ENCODE data around the gene XRRA1. TPM values are rescaled to one million over a fixed set of nuclear protein-coding genes. Genes with fewer than 3 reads are reported as not detected.

Gene XRRA1
- total RNA-seq, 2 donors from 2014 or later, result 5.7 to 20.8 TPM

DNA sequence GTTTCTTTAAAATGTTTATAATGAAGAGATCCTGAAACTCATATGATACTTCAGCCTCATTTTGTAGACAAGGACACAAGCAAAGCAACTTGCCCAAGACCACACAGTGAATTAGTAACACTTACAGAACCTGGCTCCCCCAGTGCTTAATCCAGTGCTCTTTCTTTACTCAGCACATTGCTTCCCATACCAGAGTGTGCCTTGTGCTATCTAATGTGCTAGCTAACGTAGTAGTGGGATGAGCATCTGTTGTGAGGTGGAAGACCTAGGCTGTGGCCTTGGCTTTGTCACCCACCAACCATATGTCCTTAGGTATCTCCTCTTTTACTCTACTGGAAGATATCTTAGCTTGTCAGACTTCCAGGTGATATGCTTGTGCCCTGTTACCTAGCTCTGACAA lies 5.3 kb upstream of the XRRA1 start:
- ATAC-seq (no peak), DNase-seq (no peak)
- intact Hi-C loops (cut with DNase I, micrococcal nuclease), result no loop called here

DNA sequence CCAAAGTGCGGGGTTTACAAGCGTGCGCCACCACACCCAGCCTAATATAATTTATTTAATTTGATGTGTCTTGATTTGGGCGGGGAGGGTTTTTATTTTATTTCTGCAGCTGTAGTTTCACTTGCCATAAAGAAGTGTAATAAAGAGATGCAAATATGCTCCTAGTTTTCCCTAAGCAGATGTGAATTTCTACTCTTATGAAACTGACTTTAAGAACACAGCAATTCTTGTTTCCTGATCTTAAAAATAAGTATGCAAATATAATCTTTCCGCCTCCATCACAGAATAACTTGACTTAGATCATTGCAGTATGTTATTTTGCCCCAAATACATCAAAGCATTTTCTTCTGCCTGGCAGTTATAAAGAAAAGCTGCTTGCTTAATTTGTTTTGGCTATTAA lies 4.6 kb upstream of the XRRA1 start:
- DNase-seq (peak in 1 of 2 donors; percentile 11), ATAC-seq (no peak)
- intact Hi-C loops (cut with DNase I, micrococcal nuclease), result no loop called here

DNA sequence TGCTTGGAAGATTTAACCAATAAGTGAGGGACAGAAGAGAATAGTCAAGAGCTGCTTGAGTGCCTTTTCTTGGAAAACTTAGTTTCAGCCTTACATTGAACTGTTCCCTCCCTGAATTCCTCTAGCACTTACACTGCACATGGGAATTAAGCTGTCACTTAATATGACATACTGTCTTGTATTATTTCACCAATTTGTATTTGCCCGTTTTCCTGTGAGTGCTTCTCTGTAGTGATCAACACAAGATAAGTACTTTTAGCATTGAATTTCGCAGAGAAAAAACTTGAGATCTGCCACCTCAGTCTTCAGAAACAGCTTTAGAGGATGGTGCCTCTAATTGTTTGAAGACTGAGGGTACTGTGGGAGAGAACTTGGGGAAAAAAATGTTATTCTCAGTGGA lies 3.9 kb upstream of the XRRA1 start:
- intact Hi-C loops (cut with DNase I, micrococcal nuclease), result no loop called here
- DNase-seq (no peak), ATAC-seq (no peak)

DNA sequence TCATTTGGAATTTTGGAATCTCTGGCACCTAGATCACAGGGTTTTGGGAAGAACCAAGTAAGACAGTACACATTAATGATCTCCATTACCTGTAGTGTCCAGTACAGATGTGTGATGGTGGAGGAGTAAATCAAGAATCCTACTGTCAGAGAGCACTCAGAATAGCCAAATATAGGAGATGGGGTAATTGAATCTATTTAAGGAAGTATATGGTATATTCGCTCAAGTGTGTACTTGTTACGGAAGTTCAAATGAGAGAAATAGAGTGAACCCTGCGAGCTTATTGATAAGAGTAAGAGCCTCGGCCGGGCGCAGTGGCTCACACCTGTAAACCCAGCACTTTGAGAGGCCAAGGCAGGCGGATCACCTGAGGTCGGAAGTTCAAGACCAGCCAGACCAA lies 2.3 kb upstream of the XRRA1 start:
- no peak for ATAC-seq
- intact Hi-C loops (cut with DNase I, micrococcal nuclease), result no loop called here
- no peak for DNase-seq

DNA sequence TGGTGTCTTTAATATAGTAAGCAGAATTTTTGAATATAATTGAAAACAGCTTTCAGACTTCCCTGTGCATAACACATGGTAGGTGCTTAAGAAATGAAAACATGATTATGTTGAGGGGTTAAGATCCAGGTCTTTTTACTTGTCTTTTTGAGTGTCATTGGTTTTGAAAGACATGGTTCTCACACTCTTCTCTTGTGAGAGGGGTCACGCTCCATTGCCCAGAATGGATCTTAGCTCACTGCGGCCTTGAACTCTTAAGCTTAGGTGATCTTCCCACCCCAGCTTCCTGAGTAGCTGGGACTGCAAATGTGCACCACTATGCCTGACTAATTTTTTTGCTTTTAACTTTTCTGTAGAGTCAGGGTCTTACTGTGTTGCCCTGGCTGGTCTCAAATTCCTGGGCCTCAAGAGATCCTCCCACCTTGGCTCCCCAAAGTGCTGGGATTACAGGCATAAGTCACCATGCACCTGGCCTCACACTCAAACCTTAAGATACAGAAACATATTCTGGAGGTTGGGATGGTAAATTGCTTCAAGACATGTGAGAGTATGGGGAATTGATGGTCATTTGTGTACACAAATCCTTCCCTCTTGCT lies 1.6 kb upstream of the XRRA1 start:
- intact Hi-C loops (cut with DNase I, micrococcal nuclease), result no loop called here
- ATAC-seq (no peak), DNase-seq (no peak)

DNA sequence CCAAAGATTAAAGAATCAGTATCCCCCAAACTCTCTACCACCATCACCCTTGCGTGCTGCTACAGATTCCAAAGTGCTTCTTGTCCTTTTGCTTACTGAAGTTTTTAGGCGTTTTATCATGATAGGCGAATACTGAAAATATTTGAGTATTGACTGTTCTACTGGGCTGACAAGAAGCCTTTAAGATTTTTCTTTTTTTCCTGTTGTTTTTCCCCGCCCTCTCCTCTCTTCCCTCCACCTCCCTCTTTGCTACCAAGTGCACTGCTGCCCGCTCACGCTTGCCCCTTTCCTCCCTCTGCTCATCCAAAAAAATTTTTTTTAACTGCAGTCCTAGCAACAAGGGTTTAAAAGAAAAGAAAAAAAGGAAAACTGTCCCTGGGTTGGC lies 854 bp upstream of the XRRA1 start:
- DNase-seq, result no peak
- ATAC-seq, result peak; percentile 13
- intact Hi-C loops (cut with DNase I, micrococcal nuclease), result no loop called here

DNA sequence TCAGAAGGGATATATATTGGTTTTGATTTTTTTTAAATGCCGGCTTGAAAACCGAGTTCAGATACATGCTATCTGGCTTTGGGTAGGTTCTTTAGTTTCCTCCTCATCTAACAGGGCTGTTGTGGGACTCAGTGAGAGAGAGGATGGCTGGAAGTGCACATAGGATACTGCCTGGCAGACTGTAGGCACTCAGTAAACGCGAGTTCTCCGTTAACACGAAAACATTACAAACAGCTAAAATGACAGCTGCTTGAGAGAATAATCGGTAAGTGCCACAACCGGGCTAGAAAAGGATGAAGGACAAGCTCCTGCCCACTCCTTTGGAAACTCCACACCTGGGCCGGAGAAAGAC lies 369 bp downstream of the XRRA1 start:
- ATAC-seq (peak; percentile 20), DNase-seq (no peak)
- intact Hi-C loops (cut with DNase I, micrococcal nuclease), result no loop called here

DNA sequence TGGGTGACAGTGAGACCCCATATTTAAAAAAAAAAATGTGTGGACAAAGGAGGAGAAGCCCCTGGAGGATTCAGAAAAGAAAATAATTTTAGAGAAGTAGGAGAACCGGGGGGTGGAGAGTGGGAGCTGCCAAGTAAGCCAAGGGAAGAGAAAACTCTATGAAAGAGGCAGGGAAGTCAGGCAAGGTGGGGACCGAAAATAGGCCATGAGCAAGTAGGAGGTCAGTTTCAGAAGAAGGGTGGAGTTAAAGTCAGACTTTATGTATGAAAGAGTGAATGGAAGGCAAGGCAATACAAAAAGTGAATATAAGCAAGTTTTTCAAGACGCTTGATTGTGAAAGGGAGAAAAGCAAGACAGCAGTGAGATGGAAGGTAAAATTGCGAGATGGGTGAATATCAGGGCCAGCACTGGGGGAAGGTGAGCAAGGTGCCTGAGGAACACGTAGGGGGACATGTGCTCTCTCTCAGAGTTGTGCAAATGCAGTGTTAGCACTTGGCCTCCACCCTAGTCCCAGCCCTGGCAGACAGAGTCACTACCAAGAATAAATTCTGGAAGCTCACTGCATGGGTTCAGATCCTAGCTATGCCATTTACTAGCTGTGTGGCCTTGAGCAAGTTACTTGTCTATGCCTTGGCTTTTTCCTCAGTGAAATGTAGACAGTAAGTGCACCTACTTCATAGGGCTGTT lies 6.7 kb downstream of the XRRA1 start:
- ATAC-seq, result no peak
- DNase-seq, result no peak
- intact Hi-C loops (cut with DNase I, micrococcal nuclease), result no loop called here

DNA sequence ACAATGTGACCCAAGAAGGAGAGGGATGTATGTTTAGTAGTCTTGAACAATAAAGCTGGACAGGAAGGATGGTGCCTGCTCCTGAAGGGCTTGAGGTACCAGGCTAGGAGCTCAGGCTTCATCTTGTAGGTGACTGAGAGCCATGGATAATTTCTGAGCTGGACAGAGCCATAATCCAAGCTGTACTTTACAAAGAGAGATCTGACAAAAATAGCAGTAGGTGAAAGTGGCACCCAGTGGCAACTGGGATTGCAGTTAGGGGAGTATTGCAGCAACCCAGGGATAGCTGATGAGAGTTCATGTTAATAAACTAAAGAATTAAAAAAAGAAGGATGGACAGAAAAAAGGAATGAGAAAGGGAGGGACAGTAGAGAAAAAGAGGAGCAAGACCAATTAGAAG lies 7.4 kb downstream of the XRRA1 start:
- no peak for ATAC-seq
- DNase-seq, result no peak
- intact Hi-C loops (cut with DNase I, micrococcal nuclease), result no loop called here

DNA sequence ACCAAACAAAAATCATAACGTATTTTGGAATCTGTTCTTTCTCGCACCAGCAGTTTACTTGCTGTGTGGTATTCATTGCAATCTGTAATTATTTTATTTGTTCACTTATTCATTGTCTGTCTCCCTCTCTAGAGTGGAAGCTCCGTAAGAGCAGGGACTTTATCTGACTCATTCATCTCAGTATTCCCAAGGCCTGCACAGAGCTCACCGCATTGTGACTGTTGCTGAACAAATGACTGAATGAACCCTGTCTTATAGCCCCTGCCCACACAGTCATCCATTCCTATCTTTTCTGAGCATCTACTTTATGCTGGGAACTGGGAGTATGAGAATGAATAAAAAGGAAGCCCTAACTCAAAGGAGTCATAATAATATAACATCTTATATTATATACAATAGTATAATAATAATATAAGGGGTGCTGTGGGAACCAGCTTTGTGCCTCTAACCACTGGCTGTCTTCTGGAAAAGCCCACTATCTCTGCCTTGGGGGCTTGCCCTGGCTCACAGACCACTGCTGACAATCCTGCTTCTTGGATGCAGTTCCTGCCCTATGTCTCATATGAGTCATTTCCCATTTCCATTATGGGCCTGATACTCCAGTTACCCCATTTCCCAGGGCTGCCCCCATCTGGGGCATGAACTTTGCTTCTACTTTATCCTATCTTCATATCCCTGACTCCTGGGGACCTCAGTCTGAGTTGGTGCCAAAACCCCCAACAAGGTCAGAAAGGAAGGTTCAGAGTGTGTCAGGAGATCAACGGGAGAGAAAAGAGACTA lies 11.0 kb downstream of the XRRA1 start:
- ATAC-seq, result no peak
- intact Hi-C loops (cut with DNase I, micrococcal nuclease), result loop anchor here in 1 of 2 donors (10.0 kb wide), 1 partner anchor 307 kb away; the partner anchor contains the start of gene TPBGL
- no peak for DNase-seq

DNA sequence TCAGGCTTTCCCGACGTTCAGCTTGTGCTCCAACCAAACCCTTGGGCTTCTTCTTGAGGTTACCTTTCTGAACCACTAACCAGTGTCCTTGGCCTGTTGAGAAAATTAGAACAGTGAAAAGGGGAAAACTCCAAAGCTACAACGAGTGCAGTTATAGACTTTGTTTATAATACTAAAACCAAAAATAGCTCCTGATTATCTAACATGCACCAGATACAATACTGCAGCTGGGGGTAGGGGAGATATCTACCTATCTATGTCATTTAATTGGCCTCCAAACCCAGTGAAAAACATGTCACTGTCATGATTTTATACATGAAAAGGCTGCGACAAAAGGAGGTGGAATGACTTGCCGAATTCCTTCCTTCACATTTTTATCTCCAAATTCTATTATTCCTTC lies 11.9 kb downstream of the XRRA1 start:
- ATAC-seq (no peak), DNase-seq (no peak)
- intact Hi-C loops (cut with DNase I, micrococcal nuclease), result loop anchor here in 1 of 2 donors (10.0 kb wide), 1 partner anchor 308 kb away; the partner anchor contains the start of gene TPBGL

DNA sequence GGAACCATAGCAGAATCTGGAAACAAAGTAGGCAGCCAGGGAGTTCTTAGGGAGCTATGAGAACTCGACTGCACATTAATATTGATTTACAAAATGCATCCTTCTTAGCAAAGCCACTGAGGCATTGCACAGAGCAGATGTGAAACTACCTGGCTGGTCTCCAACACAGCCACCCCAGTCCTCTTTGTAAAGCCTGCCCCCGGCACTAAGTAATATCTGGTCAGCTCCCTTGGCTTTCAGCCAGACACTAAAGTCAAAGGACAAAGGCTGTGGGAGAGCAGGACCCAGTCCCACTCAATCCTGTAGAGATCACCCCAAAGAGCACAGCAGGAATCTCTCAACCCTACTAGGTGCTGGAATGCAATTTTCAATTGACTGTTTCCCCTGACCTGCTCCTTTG lies 12.8 kb downstream of the XRRA1 start:
- ATAC-seq, result no peak
- intact Hi-C loops (cut with DNase I, micrococcal nuclease), result loop anchor here in 1 of 2 donors (10.0 kb wide), 1 partner anchor 309 kb away; the partner anchor contains the start of gene TPBGL
- DNase-seq, result no peak

DNA sequence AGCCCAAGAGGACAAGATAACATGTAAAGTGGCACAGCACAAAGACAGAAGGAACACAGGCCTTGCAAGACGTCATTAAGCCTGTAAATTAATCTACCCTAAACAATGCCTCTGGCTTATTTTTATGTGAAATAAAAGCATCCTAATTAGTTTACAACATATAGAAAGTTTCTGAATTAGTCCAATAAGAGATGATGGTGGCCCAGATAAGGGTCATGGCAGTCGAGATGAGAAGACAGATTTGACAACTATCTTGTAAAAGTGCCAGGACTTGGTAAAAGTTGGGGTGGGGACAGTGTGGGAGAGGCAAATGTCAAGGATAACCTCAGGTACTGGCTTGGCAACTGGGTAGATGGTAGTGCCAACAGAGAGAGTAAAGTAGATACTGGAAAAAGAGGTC lies 13.6 kb downstream of the XRRA1 start:
- no peak for DNase-seq
- no peak for ATAC-seq
- intact Hi-C loops (cut with DNase I, micrococcal nuclease), result loop anchor here in 1 of 2 donors (10.0 kb wide), 1 partner anchor 310 kb away; the partner anchor contains the start of gene TPBGL

DNA sequence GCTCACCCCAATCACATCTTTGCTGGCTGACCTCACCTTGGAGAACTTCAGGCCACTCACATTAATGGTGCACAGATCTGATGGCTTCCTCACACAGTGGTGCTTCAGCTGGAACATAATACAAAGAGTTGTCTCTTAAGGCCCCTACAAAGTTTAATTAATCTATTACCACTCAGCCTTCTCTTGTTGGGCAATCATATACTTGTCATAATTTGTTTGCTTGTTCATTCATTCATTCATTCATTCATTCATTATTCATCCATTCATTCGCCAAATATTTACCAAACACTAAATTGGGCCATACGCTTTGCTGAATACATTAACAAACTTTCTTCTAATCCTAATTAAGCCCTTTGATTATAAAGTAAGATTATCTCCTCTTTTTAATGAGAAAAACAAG lies 15.1 kb downstream of the XRRA1 start:
- no peak for DNase-seq
- no peak for ATAC-seq
- intact Hi-C loops (cut with DNase I, micrococcal nuclease), result loop anchor here in 1 of 2 donors (5.0 to 10.0 kb wide), 2 partner anchors 99 to 311 kb away; partner anchors contain the start of gene TPBGL

DNA sequence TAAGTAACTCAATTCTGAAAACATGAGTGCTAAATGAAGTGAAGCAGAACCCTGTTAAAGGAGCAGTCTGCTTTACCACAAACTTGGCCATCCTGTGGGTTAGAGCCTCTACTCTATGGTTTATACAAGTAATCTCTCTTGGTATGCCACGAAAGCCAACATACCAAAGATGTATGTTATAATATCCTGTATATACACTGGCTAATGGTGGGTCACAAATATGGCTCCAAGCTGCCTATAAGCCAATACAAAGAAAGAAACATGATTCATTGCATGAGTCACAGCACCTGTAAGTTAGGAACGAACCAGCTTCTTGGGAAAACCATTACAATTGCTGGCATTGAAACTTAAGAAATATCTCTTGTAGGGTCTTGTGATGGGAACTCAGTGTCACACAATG lies 16.1 kb downstream of the XRRA1 start:
- no peak for DNase-seq
- intact Hi-C loops (cut with DNase I, micrococcal nuclease), result loop anchor here in 1 of 2 donors (5.0 to 10.0 kb wide), 2 partner anchors 100 to 312 kb away; partner anchors contain the start of gene TPBGL
- ATAC-seq, result no peak

DNA sequence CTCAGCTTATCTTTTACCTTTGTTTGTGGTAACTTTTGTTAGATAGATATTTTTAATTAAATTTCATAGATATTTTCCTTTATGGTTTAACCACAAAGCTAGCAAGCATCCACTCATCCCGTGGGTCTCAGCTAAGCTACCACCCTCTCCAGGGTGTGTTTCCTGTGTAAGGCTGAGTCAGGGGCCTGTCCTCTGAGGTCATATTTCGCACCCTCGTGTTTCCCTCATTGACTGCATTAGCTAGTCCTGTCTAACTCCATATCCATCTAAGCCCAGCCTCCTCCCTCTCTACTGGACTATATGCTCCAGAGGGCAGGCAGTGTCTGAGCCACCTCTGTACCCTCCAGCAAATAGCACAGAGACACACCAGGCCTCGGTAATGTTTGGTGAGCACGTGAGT lies 16.7 kb downstream of the XRRA1 start:
- no peak for DNase-seq
- ATAC-seq, result no peak
- intact Hi-C loops (cut with DNase I, micrococcal nuclease), result loop anchor here in 1 of 2 donors (5.0 to 10.0 kb wide), 2 partner anchors 100 to 313 kb away; partner anchors contain the start of gene TPBGL

DNA sequence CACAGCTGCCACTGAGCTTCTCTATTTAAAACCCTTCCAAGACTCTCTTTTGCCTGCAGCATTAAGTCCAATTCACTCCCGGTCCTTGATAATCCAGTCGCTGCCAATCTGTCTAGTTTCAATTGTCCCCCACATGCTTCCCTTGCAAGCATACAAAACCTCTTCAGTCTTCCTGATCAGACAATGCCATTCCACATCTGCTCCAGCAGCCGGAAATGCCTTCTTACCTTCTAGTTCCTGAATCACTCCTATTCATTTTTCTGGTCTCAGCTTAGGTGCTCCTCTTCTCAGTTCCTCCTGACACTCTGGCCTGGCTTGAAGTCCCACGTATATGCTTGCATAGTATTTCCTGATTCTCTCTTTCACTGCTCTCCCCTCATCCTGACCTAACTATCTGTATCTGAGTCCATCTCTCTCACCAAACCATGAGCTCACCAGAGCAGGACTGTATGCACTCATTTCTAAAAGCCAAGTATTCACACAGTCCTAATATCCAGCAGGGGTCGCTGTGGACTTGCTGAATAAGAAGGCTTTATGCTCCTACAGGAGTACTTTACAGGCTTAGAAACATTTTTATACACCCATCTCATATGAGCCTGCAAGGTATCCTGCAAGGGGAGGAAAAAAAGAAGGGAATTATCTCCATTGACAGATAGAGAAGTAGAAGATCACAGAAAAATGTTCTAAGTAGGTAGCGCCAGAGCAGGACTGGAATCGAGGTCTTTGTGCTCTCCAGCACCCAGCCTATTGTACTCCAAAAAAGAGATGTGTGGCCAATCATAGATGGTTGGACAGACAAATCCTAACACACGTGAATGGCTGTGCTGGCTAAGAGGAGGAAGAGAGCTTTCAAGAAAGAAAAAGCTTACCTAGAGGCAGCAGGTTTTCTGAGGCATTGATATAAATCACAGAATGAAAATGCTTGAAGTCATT lies 19.2 kb downstream of the XRRA1 start:
- peak; percentile 51 to 80 for DNase-seq
- peak; percentile 83 for ATAC-seq
- intact Hi-C loops (cut with DNase I, micrococcal nuclease), result loop anchor here in 1 of 2 donors (5.0 to 10.0 kb wide), 2 partner anchors 103 to 315 kb away; partner anchors contain the start of gene TPBGL

DNA sequence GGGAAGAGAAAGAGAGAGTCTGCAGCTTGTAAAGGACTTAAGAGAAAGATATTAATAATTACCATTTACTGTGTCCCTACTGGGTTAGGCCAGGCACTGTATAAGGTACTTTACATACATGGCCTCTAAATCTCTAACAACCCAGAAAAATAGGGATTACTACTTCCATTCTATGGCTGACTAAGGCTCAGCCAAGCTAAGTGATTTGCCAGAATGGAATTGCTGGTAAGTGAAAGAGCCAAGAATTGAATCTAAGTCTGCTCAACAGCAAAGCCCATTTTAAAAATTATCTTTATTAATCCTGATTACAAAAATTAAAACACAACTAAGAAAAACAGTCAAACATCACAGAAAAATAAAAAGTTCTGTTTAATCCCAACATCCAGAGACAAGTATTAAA lies 21.4 kb downstream of the XRRA1 start:
- DNase-seq, result no peak
- ATAC-seq, result no peak
- intact Hi-C loops (cut with DNase I, micrococcal nuclease), result no loop called here
